Stomach (tissue), 9 donors: ENCODE data around the gene IGF1R. TPM values are rescaled to one million over a fixed set of nuclear protein-coding genes. Genes with fewer than 3 reads are reported as not detected.

ENCODE experiments used
- DNase-seq, 2 donors: peaks; one replicate each; pipeline versions ENCODE4 v3.0.0 to v3.0.0-alpha.2; 2013 to 2019
- H3K27ac ChIP-seq, 5 donors: fragments of 200-600 bp in 4 of 5; sonication (generic) in 4 of 5; one replicate each; pipeline ENCODE4 v1.5.1; 2013 to 2019; ENCODE audit warnings: mild to moderate bottlenecking in 1 of 5, moderate library complexity in 1 of 5
- H3K27me3 ChIP-seq, 3 donors: fragments of 200-600 bp; sonication (generic); one replicate each; pipeline ENCODE4 v1.5.1; 2017 to 2019; ENCODE audit warnings: mixed run types in 1 of 3
- H3K36me3 ChIP-seq, 4 donors: fragments of 200-600 bp; sonication (generic); 1 replicate in 3 of 4; 2 replicates in 1 of 4; pipeline ENCODE4 v1.5.1; 2016 to 2019
- H3K4me1 ChIP-seq, 4 donors: fragments of 200-600 bp; sonication (generic); one replicate each; pipeline ENCODE4 v1.5.1; 2016 to 2019
- H3K4me3 ChIP-seq, 4 donors: fragments of 200-600 bp; sonication (generic) in 3 of 4; one replicate each; pipeline ENCODE4 v1.5.1; 2016 to 2019; ENCODE audit warnings: mild to moderate bottlenecking in 1 of 4
- H3K9me3 ChIP-seq, 4 donors: fragments of 200-600 bp; sonication (generic); one replicate each; pipeline ENCODE4 v1.5.1; 2016 to 2019
- CTCF ChIP-seq, 7 experiments: fragments of 450-650 bp in 4 of 7; fragments of 200-600 bp in 3 of 7; sonication (generic) in 3 of 7; IDR thresholded peaks; one replicate each; pipeline ENCODE4 v1.5.1; 2016 to 2019; ENCODE audit warnings: antibody characterized with exemption in 7 of 7, control low read depth in 2 of 7, mild to moderate bottlenecking in 1 of 7
- EP300 ChIP-seq: sonication (generic); formaldehyde crosslinking; IDR thresholded peaks from one replicate; pipeline ENCODE4 v1.6.1; 2017; ENCODE audit warnings: antibody characterized with exemption
- POLR2A ChIP-seq, 4 donors: fragments of 450-650 bp; IDR thresholded peaks; one replicate each; pipeline ENCODE4 v1.6.1; 2016; ENCODE audit warnings: antibody characterized with exemption in 4 of 4, control low read depth in 2 of 4, mild to moderate bottlenecking in 1 of 4, moderate library complexity in 1 of 4
- POLR2AphosphoS5 ChIP-seq, 3 donors: sonication (generic); formaldehyde crosslinking; IDR thresholded peaks; one replicate each; pipeline ENCODE4 v1.6.1; 2016; ENCODE audit warnings: antibody characterized with exemption in 3 of 3
- WGBS, 5 donors: extraction: QIAGEN DNeasy Blood & Tissue Kit in 3 of 5; methylation state at CpG; one replicate each; pipeline versions ENCODE4 v1.1.5 to v1.1.7; 2013 to 2018; 5-methylcytosine and 5-hydroxymethylcytosine counted together
- intact Hi-C: fragments of 100-400 bp; cut with DNase I; formaldehyde crosslinking; loops from one replicate; pipeline ENCODE4 v1.15.1; 2023; ENCODE audit warnings: low total_unique reads
- polyA plus RNA-seq, 3 donors: library from polyadenylated mRNA; stranded (reverse); fragments of 200-250 nt; gene quantifications; one replicate each; pipeline ENCODE4 v1.2.3, GENCODE V29; 2013
- total RNA-seq, 5 donors: library from RNA; depleted of rRNA; stranded (reverse); fragments of >200 nt; gene quantifications; one replicate each; pipeline versions ENCODE4 v1.1.0 to v1.2.3, GENCODE V29; 2014 to 2016
- donor health status: healthy with polysubstance abuse.
- donor health status: Bipolar disorder and iron deficiency.
- donor health status: healthy.

IGF1R gene
- total and polyA plus RNA-seq, 8 donors, result 2.3 to 131 (median 42.8) TPM

GRCh38 chr15:98950248-98950647 lies 301.9 kb downstream of the IGF1R start:
- DNase-seq, result no peak
- intact Hi-C loops, result no loop called here
- Histone ChIP-seq H3K27me3 (no peaks in the 10 kb centered on the region), H3K27ac (peak overlapping the region in 1 of 5 donors; percentile 90), H3K9me3 (no peaks in the 10 kb centered on the region), H3K36me3 (peaks cover 21 to 62% (median 58%) of the 10 kb centered on the region in 4 donors), H3K4me3 (no peak overlapping the region), H3K4me1 (peaks cover 19 to 60% (median 39%) of the 10 kb centered on the region in 4 donors)
- no peak for TF ChIP-seq POLR2A (IDR thresholded peaks at IDR 0.05)
- no peak for TF ChIP-seq POLR2AphosphoS5 (IDR thresholded peaks at IDR 0.05)
- no peak for TF ChIP-seq CTCF (IDR thresholded peaks at IDR 0.05)
- TF ChIP-seq EP300, result no peak

- H3K36me3 ChIP-seq, result peaks cover 18 to 58% (median 52%) of the 10 kb centered on the region in 4 donors
- 88 to 93% (median 91%) methylated on average over 7 of the region's 7 CpGs for WGBS, 5 donors
- intact Hi-C loops, result no loop called here
- no peak overlapping the region for H3K4me3 ChIP-seq
- TF ChIP-seq POLR2AphosphoS5 (IDR thresholded peaks at IDR 0.05) (no peak), EP300 (no peak), POLR2A (IDR thresholded peaks at IDR 0.05) (no peak), CTCF (IDR thresholded peaks at IDR 0.05) (no peak)
- peak overlapping the region in 4 of 5 donors; percentile 66 to 90 (median 82) for H3K27ac ChIP-seq
- no peaks in the 10 kb centered on the region for H3K9me3 ChIP-seq
- no peaks in the 10 kb centered on the region for H3K27me3 ChIP-seq
- H3K4me1 ChIP-seq, result peaks cover 23 to 67% (median 43%) of the 10 kb centered on the region in 4 donors
- DNase-seq, result no peak
Observed at GRCh38 chr15:98951004-98951403, 302.7 kb downstream of the IGF1R start.

- Histone ChIP-seq H3K4me1 (peaks cover 23 to 60% (median 40%) of the 10 kb centered on the region in 4 donors), H3K27ac (peak overlapping the region; percentile 57 to 90 (median 81))
Observed at GRCh38 chr15:98951493-98952320, 303.4 kb downstream of the IGF1R start.

GRCh38 chr15:98952381-98952803 lies 304.1 kb downstream of the IGF1R start:
- intact Hi-C loops, result no loop called here
- peak overlapping the region; percentile 57 to 90 (median 81) for H3K27ac ChIP-seq
- H3K27me3 ChIP-seq, result no peaks in the 10 kb centered on the region
- no peaks in the 10 kb centered on the region for H3K9me3 ChIP-seq
- peaks cover 23 to 64% (median 56%) of the 10 kb centered on the region in 4 donors for H3K36me3 ChIP-seq
- TF ChIP-seq POLR2A (IDR thresholded peaks at IDR 0.05), result no peak
- TF ChIP-seq CTCF (IDR thresholded peaks at IDR 0.05), result no peak
- no peak for TF ChIP-seq EP300
- TF ChIP-seq POLR2AphosphoS5 (IDR thresholded peaks at IDR 0.05), result peak in 2 of 3 donors; percentile 33 to 46
- 9 to 32% (median 15%) methylated on average over 6 of the region's 6 CpGs for WGBS, 5 donors
- H3K4me3 ChIP-seq, result no peak overlapping the region
- DNase-seq, result peak; percentile 48 to 59
- H3K4me1 ChIP-seq, result peaks cover 23 to 53% (median 40%) of the 10 kb centered on the region in 4 donors

More at GRCh38 chr15:98951493-98952320, 303.4 kb downstream of the IGF1R start:
- intact Hi-C loops, result no loop called here
- Histone ChIP-seq H3K4me3 (no peak overlapping the region), H3K9me3 (no peaks in the 10 kb centered on the region), H3K36me3 (peaks cover 18 to 57% (median 53%) of the 10 kb centered on the region in 4 donors), H3K27me3 (no peaks in the 10 kb centered on the region)
- 42 to 63% (median 58%) methylated on average over 19 of the region's 19 CpGs for WGBS, 5 donors
- peak in 1 of 2 donors; percentile 38 for DNase-seq
- TF ChIP-seq POLR2A (IDR thresholded peaks at IDR 0.05) (no peak), POLR2AphosphoS5 (IDR thresholded peaks at IDR 0.05) (no peak), CTCF (IDR thresholded peaks at IDR 0.05) (no peak), EP300 (no peak)
